Endometrium (tissue), 2 donors: Measurements from ENCODE around the gene EIF4E1B.

Source experiments
- FAIRE-seq: peaks from 2 replicates; lab custom pipeline; 2012; peaks lifted over from hg19 to GRCh38; lab: Jason Lieb, UNC
- donor health status: control.
- donor health status: control.

The EIF4E1B gene

DNA sequence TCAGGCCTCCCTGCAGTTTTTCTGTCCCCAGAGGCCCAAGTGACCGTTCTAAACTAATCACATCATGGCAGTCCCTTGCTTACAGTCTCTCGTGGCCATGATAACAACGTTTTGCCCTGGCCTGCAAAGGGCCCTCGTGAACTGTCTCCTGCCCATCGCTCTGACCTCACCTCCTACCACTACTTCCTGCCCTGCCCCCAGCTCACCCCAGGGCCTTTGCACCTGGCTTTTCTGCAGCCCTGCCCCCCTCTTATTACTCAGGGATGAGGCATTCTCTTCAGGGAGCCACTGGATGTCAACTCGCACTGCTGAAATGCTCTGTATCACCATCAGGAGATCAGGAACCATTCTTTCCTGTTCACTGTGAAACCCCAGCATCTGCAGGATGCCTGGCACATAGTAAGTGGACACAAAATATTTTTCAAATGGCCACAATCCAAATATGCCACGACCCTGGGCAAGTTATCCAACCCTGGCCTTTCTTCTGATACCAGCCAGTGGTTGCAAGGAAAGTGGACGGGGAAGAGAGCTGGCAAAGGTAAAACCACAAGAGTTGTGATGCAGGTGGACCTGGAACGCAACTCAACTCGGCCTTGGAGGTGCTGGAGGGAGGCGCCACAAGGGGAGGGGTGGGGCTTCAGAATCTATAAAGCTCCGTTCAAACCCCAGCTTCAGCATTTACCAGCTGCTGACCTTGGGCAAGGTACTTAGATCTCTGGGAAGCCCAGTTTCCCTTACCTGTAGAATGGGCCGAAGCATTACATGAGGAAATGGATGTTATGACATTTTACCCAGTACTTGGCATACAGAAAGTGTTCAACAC is 1.9 kb upstream of the EIF4E1B start:
- FAIRE-seq: no peak

DNA sequence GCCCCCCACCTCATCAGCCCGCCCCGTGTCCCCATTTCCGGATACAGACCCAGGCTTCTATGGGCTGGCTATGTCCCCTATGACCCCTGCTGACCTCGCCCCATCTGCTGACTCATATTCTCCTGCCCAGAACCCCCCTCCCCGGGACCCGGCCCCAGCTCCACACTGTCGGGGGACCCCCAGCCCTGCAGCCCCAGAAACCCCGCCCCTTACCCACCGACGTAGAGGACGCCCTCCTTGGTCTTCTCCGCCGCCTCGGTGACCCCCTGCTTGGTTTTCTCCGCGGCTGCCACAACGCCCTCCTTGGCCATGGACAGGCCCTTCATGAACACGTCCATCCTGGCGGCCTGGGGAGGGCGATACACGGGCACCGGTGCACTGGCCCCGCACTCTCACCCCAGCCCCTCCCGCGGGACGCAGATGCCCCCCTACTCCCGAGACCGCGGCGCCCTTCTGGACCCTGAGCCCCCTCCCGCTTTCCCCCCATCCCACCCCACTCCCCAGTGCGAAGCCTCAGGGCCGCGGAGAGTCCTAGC is 1.1 kb upstream of the EIF4E1B start:
- FAIRE-seq: no peak

DNA sequence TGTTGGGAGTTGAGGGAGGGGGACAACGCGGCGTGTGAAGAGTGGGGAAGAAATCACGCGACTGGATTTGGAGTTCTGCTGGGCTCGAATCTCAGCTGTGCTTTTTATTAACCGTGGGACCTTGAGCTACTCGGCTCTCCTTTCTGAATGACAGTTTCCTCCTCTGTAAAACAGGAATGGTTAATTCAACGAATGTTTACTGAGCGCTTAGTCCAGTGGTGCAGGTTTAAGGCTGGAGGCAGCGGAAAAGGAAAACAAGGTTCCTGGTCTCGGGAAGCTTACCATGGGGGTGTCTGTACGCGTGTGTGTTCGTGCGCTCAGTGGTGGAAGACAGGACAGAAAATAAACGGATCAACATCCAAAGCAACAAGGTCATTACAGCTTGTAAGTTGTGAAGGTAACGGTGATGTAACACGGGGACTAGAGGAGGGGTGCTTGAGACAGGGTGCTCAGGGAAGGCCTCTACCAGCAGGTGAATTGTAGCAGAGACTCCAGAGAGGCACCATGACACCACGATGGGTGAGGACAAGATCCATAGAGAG is 277 bp downstream of the EIF4E1B start:
- FAIRE-seq: no peak

- no peak for FAIRE-seq
Observed at GRCh38 chr5:176631383-176632200, 1.1 kb downstream of the EIF4E1B start.

- FAIRE-seq: no peak
Observed at GRCh38 chr5:176632745-176633144, 2.3 kb downstream of the EIF4E1B start.

DNA sequence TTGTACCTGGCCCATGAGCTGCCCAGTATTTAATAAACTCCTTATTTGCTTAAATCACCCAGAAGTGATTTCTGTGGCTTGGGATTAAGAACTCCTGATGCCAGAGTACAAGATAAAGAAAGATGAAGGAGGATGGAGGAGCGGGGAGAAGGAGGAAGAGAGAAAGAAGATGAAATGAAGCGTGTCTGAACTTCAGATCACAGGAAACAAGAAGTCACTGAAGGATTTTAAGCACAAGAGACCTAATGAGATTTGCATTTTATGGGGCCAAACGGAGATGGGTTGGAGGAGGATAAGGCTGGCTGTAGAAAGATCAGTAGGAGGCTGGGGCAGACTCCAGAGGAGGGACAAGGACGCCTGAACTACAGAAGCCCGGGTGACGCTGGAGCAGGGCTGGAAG is 3.1 kb downstream of the EIF4E1B start:
- no peak for FAIRE-seq

DNA sequence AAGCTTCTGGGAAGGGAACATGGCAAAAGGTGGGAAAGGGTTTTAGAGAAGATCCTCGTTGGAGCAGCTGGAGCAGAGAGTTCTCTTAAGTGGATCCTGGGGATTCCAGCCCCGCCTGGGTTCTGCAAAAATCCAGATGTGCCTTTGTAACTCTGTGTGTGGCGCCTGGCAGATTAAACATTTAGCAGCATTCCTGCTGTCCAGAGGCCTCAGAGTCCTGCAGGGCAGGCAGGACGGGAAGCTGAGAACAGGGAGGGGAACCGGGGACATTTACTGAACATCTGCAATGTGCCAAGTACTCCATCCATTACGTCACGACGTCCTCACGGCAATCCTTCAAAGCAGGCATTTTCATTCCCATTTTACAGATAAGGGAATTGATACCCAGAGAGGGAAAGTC is 6.0 kb downstream of the EIF4E1B start:
- FAIRE-seq: no peak

DNA sequence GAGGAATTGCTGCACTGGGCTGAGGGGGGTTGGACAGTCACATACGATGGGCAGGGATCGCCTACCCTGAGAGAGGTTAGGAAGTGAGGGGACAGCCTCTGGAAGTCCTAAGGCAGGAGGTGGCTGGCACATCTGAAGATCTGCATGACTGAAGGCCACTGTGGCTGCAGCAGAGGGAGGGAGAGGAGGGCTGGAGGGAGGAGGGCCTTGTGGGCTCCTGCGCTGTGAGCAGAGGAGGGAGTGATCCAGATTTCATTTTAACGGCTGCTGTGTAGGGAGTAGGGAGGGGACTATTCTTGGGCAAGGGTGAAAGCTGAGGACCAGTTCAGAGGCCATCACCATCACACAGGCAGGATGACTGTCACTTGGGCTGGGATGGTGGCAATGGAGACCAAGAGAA is 7.1 kb downstream of the EIF4E1B start:
- no peak for FAIRE-seq

GRCh38 chr5:176638437-176638836 is 8.0 kb downstream of the EIF4E1B start:
- no peak for FAIRE-seq

GRCh38 chr5:176639208-176639607 is 8.7 kb downstream of the EIF4E1B start:
- no peak for FAIRE-seq

DNA sequence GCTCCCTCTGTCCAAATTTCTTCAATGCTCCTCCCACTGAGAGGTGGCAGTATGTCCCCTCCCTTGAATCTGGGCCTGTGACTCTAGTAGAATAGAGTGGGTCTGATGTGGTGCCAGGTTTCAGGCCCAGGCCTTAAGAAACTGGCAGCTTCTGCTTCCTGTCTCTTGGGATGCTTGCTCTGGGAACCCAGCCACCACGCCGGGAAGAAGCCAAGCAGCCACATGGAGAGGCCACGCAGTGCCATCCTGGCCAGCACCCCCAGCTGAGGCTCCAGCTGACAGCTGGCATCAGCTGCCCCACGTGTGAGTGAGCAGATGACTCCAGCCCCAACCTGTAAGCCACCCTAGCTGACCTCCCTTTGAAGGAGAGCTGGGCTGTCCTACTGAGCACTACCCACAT is 9.5 kb downstream of the EIF4E1B start:
- FAIRE-seq: no peak

- FAIRE-seq: no peak
Observed at GRCh38 chr5:176640616-176641015, 10.1 kb downstream of the EIF4E1B start.

DNA sequence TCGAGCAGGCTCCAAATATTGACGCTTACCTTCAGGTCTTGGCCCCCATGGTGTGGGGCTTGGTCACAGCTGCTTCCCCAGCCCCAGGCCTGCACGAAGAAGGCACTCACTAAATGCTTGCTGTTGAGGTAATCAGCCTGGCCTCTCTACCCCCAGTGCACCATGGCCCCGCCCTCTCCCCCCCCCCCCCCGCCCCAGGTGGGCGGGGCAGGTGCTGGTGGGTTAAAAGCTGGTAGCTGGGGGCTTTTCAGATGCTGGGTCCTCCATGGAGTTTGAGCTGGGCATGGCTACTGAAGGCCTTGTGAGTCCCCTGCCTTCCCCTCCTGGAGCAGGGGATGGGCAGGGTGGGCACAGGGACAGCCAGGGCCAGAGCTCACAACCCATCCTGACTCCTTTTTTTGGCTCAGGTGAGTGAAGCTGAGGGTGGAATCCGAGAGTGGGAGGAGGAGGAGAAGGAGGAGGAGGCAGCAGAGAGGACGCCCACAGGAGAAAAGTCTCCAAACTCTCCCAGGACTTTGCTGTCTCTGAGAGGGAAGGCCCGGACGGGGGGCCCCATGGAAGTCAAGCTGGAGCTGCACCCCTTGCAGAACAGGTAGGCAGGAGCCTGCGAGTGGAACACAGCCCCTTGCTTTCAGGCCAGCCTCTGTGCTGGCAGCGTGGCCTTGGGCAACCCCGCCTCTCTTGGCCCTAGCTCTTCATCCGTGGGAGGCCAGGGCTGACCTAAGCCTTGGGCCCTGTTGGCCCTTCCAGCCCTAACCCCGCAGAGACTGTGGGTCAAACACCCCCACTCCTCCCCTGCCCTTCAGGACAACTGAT is 12.4 kb downstream of the EIF4E1B start:
- FAIRE-seq: no peak

- no peak for FAIRE-seq
Observed at GRCh38 chr5:176643491-176644219, 13.2 kb downstream of the EIF4E1B start.

DNA sequence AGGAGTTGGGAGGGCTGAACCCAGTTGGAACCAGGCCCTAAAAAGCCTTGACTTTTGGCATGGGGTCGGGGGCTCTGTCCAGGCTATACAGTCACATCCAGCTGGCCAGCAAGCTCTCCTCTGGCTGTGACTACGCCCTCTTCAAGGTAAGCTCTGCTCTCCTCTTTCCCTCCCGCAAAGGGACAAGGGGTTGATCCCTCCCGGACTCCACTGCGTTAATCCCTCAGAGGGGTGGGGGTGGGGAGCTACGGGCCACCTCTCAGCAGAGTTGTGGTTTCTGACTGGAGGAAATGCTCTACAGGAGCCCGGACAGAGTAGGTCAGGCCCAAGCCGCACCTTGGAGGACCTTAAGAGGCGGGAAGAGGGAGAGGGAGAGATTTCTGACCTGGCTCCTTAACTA is 13.8 kb downstream of the EIF4E1B start:
- FAIRE-seq: no peak

- no peak for FAIRE-seq
Observed at GRCh38 chr5:176644878-176645670, 14.6 kb downstream of the EIF4E1B start.

DNA sequence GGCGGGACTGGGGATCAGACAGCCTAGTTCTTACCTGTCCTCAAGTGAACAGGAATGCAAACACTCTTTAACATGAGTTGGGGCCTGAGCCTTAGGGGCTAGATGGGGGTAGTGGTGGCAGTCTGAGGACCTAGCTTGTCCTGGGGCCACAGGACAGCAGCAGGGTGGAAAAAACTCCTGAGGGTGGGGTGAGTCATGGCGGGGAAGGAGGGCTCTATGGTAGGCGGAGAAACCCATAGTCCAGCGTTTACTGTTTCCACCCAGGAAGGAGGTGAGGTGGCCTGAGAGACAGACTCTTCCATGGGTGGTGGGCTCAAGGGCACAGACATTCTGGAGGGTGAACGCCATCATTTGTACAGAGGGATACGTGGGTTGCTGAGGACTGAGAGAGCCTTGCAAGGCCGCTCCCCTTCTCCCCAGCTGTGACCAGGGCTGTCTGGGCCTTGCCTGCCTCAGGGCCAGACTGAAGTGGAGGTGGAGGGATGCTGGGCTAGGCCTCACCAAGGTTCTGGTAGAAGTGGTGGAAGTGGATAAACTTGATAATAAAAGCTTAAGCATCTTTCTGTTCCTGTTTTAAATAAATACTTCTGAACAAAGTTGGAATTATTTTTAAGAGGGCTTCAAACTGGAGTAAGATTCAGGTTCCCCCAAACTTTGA is 15.7 kb downstream of the EIF4E1B start:
- FAIRE-seq: no peak

- no peak for FAIRE-seq
Observed at GRCh38 chr5:176646707-176647029, 16.2 kb downstream of the EIF4E1B start.

DNA sequence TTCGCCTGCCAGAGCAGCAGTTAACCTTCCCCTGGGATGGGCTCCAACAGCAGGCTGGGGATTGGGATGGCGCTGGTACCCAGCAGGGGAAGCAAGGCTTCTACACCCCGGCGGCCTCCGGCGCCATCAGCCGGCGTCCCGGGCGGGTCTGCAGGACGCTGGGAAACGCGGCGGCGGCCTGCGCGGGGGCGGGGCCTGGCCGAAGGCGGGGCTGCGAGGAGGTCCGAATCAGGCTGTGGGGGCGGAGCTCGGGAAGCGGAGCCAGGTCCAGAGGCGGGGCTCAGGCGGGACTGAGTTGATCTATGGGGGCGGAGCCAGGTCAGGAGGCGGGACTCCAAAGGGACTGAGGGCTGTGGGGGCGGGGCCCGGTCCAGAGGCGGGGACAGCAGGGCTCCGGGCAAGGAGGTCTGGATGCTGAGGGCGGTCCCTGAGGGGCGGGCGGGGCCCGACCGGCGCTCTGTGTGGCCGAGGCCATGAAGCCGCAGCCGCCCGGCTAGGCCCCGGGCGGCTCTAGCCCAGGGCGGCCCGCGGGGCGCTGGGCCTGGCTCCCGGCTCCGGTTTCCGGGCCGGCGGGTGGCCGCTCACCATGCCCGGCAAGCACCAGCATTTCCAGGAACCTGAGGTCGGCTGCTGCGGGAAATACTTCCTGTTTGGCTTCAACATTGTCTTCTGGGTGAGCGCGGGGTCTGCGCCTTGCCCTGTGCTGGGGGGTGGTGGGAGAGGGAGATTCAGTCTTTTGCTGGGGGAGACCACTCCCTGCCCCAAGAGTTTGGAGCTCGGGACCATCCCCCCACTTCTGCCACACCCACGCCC is 16.8 kb downstream of the EIF4E1B start, which contains the start of gene TSPAN17:
TSPAN17 (plus strand) TSS at position 455 of the 813 bp plus-strand sequence; CDS start at position 587, 132 bp downstream.
- FAIRE-seq: peak; percentile 83
